Activated gamma-delta T cell treated with Interleukin-2 at 50 U/mL for 16 hours (primary cell): Measurements from ENCODE around the gene CCDC14.
"Not testable (repeated sequence)": the region's sequence is repeated elsewhere in the genome, so short reads cannot be mapped to it uniquely, and the experiment has no call there.

ENCODE experiments used
- DNase-seq: peaks from one replicate; pipeline ENCODE4 v3.0.0-alpha.2; 2020

CCDC14 gene, protein sequence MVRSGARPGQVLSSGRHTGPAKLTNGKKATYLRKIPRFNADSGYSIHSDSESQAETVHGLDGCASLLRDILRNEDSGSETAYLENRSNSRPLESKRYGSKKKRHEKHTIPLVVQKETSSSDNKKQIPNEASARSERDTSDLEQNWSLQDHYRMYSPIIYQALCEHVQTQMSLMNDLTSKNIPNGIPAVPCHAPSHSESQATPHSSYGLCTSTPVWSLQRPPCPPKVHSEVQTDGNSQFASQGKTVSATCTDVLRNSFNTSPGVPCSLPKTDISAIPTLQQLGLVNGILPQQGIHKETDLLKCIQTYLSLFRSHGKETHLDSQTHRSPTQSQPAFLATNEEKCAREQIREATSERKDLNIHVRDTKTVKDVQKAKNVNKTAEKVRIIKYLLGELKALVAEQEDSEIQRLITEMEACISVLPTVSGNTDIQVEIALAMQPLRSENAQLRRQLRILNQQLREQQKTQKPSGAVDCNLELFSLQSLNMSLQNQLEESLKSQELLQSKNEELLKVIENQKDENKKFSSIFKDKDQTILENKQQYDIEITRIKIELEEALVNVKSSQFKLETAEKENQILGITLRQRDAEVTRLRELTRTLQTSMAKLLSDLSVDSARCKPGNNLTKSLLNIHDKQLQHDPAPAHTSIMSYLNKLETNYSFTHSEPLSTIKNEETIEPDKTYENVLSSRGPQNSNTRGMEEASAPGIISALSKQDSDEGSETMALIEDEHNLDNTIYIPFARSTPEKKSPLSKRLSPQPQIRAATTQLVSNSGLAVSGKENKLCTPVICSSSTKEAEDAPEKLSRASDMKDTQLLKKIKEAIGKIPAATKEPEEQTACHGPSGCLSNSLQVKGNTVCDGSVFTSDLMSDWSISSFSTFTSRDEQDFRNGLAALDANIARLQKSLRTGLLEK

DNA sequence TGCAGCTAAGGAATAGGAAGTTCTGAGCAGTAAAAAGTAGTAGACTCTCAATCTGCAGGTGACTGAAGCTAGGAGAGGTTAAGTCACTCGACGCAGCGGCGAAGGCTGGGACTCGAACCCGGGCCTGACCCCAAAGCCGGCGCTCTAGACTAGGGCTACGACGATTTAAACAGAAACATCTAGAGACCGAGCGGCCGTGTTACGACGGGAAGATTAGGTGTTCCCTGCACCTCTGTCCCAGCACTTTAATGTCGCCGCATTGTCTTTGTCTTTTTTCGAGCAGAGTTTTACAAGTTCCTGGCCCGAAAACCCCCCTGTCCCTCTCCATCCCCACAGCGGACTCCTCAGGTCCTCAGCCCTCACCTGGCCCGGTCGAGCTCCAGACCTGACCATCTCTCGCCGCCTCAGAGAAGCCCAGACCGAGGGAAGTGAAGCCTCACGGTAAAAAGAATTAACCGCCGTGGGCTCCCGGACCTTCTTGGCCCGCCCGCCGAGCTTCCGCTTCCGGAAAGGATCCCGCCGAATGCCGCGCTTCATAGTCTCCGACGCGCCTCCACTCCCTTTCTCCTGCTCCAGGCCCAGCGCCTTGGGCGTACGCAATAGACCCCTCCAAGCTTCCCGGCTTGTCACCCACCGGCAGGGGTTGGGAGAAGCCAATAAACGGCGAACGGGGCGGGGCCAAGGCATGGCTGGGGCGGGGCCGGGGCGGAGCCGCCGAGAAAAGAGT, at the start of gene CCDC14:
Gene CCDC14, minus strand, starts transcription at position 449 of the 727 bp plus-strand sequence. Its CDS starts 56 bp downstream, at position 393.
- peak; percentile 62 for DNase-seq

DNA sequence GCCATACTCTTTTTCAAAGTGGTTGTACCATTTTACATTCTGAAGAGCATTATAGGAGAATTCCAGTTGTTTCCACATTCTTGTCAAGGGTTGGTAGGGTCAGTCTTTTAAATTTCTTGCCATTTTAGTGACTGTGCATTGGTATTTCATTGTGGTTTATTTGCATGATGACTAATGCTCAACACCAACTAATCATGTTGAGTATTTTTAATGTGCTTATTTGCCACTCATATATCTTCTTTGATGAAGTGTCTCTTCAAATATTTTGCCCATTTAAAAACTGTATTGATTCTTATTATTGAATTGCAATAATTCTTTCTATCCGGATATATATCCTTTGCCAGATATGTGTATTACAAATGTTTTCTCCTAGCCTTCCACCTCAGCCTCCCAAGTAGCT, 47.3 kb upstream of the CCDC14 start:
- DNase-seq = not testable (repeated sequence)

DNA sequence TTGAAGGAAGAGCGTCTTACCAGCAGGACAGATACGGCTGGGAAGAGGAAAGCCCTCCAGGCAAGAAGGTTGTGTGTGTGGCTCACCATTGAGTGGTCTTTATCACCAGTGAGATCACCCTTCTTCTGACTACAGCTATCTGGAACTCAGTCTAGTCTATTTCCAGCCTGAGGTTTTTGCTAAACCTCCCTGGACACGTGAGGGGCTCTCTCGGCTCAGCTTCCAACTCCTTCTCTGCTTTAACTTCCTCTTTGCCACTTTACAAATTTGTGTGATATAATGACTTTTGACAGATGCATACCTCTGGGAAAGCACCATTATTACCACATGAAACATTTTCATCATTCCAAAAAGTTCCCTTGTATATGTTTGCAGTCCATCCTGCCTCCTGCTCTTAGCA, 46.2 kb upstream of the CCDC14 start:
- DNase-seq = no peak

DNA sequence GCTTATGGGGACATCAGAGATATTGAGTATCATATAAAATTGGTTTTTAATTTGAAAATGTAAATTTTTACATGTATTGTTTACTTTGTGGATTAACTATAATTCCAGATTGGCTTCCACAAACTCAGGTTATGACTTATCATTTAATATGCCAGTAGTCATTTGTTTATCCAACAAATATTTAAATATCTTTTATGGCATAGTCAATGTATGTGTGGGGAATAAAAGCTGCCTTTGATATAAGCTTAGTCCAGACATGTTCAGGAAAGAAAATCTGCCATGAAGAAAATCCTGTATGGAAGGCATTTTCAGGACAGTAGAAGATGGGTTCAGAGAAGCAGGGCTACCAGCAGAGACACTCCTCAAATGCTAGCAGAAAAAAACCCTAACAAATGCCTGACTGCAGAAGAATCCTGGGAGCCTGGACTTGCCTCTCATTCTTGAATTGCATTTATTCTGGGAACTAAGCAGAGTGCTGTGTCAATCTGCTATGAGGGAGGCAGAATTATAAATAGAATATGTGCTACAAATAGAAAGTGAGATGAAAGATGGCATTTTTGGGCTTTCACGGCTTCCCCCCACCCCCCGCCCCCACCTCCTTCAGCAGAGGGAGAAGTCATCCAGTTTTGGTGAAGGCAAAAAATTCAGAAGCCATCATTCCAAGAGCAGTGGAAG, 41.5 kb upstream of the CCDC14 start:
- DNase-seq = not testable (repeated sequence)

DNA sequence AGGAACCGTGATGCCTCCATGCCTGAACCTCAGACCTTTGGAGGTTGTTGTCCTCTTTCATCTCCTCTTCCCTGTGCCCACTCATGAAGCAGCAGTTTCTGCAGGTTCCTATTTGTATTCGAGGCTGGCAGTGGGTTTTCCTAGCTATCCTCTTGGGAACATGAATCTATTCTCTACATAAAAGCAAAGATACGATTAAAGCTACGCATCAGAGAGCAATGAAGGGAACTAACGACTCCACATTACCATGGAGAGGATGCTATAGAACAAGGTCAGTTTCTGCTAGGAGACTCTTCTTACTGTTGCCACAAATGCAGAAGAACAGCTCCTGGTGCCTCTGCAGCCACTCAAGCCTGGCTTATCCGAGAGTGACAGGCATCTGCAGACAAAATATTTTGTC, 40.3 kb upstream of the CCDC14 start:
- DNase-seq = not testable (repeated sequence)

DNA sequence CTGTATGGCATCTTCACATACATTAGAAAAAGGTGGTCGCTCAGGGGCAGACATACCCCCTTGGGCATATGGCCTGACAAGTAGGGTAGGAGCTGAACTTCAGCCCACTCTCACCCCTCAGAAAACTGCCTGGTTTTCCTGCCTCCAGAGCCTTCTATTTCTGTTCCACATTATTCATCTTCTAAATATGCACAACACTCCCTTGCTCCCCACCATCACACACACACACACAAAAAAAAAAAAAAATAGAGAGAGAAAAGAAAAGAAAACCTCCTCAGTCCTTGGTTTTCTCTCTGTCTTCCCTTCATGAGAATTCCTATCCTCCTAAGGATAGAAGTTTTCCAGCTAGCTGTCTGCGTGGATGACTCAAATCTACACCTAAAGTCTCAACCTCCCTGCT, 36.5 kb upstream of the CCDC14 start:
- no peak for DNase-seq

DNA sequence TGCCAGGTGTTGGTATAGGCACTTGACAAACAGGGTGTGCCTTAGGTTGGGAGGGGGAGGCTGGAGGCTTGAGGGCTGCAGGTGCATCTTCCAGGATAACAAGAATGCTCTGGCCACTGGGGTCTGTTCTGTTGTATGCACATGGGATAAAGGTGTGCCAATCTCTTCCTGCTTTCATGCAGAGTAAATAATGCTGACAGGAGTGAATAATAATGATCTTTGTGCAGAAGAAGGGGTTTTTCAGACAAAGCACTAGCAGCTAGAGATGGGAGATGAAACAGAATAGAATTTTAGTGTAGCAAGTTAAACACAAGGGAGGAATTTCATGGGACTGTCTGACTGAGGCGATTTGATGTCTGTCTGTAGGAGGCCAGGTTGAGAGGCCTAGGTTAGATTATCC, 32.8 kb upstream of the CCDC14 start:
- DNase-seq = no peak

DNA sequence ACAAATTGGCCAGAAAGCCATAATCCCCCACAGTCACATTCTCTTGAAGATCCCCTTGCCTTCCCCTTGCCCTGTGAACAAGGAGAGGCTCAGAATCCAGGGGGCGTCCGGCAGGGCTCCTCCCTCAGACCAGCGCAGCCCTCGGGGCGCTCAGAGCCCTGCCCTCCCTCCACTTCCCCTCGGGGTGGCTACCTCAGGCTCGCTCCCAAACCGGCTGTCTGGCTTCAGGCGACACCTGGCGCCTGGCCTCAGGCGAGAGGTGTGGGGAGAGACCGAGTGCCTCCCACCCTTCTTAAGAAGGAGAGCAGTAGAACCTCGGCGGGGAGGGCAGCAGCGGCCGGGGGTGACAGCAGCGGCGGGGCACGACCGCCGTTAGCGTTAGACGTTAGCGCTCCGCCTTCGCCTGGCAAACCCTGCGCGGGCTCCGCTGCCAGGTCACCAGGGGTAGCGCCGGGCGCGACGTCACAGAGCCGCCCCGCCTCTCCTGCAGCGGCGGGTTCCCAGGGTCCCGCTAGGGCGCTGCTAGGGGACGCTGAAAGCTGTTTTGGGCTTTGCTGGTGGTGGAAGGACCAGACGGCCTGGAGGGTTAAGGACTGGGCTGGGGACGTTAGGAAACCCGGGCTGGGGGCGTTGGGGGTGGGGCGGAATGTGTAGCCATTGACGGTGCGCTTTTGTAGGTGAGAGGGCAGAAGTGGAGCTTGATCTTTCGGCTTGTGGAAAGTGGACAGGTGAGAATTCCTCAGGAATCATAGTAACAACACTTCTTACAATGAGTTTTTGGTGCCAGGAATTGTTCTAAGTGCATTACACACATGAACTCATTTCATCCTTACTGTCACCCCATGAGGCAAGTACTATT, 30.9 kb upstream of the CCDC14 start, which contains the start of gene ROPN1:
Gene ROPN1, minus strand, starts transcription at position 395 of the 859 bp plus-strand sequence. CDS start 11,643 bp downstream, outside the sequence.
- not testable (repeated sequence) for DNase-seq

DNA sequence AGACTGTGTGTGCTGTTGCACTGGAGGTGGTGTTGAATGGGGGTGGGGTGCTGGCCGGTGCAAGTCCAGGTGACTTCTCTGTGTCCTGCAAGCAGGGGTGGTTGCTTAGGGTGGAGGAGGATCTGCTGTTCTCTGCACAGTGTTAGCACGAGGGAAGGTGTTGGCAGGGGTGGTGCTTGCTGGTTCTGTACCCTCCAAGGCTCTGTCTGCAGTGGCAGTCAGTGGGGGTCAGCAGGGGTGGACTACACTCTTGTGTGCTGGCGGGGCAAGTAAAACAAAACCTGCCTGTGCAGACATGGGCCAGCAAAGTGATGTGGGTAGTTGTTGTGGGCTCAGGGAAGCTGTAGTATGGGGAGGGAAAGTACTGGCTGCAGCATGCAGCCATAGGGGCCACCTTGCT, 25.4 kb upstream of the CCDC14 start:
- DNase-seq = no peak

DNA sequence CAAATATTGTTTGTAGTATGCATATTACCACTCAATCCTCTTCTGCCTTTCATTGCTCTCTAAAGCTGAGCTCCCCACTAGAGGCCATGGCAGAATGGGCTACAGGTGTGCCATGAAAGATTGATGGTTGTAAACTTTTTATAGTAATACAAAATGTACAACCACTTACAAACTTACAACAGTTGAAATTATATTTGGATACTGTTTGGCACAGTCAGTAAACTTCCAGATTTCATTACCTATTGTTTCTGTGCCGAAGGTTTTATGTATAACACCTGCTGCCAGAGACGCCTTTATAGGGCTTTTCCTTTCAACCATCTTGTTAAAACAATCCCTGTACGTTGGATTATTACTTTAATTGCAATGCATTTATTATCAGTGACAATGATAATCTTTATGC, 23.9 kb upstream of the CCDC14 start:
- no peak for DNase-seq

DNA sequence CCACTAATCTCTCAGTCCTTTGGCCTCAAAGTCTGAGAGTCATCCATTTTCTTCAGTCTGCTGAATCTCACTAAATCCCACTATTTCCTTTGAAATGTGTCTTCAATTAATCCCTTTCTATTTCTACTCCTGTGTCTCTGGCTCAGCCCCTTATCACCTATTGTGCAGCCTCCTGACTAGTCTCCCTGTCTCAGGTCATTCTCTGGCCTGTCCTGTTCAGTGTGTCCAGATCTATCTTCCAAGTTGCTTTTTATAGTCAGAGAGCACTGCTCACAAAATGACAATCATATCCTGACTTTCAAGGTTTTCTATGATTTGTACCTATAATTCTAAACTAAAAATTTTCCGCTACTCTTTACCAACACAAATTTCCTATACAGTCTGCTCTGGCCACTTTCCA, 23.3 kb upstream of the CCDC14 start:
- DNase-seq = no peak

DNA sequence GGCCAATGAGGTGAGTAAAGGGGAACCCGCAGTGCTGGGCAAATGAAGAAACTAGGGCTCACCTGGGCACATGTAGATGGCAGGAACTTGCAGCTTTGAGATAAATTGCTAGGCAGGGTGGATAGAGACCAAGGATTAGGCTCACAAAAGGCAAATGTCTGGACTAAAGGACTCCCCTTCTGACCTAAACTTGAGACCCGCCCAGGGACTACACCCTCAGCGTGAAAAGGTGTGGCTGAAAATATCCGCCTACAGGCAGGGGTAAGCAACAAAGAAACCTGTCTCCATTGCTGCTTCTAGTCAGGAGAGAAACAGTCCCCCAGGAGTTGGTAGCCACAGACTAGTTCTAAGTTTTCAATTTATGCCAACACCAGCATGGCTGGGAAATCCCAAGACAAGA, 20.3 kb upstream of the CCDC14 start:
- not testable (repeated sequence) for DNase-seq

DNA sequence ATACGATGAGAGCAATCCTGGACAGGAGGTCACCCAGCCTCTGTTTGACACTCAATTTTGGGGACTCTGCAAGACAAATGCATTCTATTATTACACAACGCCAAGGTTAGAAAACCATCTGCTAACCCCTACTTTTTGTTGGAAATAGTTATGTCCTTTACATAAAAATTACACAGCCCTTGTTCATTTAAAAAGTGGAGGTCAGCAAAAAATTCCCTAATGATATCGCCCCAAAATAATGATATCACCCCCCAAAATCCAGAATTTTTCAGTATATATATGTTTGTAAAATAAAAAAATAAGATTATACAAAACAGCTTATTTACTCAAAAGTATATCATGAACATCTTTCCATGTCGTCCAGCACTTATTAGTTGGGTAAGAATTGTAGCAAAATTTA, 19.5 kb upstream of the CCDC14 start:
- no peak for DNase-seq

DNA sequence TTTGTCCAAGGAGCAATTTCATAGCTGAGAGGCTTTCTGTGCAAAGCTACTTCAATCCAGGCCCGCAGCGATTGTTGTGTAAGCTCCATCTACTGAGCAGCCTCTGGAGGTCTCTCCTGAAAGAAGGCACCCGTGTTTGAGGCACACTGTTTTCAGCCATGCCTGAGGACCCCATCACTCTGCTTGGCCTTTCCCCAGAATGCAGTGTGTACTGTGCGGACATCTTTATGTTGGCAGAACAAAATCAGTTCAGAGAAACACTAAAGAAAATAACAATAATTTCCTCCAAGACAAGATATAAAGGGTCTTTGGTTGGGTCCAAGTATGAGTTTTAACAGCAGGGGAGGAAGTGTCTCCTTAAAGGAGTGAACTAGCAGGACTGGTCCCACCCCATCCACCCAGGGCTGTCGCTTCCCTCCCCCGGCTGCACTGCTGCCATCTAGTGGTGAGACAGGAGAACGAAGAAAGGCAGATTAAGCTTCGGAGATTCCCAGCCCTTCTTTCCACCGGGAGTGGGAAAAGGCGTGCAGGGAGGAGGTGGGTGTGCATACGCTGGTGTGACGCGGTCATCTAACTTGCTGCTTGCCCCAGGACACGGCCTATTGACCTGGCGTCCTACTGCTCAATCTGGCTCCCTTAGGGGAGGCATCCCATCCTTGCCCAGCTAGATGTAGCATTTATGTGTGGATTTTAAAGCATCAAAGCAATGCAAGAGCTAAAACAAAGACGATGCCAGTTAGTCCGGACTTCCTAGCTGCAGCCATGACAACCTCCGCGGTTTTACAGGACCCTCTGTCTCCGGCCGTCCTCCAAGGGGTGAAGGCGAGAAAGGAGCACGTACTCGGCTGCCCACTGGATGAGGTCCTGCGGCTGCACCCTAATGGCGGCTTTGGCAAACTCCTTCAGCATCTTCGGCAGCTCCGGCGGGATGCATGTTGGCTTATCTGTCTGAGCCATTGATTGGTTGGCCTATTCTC, 18.8 kb upstream of the CCDC14 start:
- DNase-seq = peak; percentile 16

DNA sequence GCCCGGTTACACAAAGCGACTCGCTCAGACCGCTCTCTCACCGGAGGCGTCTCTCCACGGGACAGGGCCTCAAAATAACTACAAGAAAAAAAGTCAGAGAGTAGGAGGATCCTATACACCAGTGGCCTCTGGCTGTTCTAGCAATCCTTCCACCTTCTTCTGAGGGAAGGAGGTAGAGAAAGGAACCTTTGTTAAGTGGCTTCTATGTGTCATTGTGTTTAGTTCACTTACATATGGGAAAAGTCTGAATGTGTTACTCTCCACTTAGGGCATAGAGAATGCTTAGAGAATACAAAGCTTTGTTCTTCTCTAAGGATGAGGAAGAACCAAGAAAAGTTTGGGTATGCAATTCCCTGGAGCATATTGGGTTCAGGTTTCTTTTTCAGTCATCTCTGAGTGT, 15.9 kb upstream of the CCDC14 start:
- not testable (repeated sequence) for DNase-seq

DNA sequence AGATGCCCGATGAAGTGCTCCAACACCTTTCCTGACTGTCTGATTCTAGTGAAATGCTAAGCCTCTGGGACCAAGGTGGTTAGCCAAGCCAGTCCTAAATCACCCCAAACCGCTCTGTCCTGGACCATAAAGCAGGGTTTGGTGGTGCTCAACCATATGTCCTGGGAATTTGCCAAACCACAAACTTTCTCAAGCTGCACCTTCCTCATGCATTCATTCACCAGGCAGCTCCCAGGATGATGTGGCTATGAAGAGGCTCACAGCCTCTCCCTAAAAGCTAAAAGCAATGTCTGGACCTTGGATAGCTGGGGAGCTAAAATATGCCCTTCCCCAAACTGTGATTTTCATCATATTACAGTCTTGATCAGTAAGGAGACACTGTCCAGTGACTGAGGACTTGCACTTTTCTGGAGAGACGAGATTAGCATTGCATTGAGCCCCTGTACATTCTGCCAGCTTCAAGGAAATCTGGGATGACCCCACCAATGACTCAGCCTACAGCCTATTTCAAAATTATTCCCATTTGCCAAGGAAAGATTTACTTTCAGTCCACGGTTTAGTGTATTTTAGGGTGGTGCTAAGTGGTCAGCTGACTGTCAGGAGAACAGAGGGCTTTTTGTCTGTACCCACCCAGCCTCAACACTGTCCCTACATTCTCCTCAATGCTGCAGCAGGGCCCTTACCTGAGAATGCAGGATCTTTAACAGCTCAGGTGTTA, 15.3 kb upstream of the CCDC14 start:
- DNase-seq = not testable (repeated sequence)

DNA sequence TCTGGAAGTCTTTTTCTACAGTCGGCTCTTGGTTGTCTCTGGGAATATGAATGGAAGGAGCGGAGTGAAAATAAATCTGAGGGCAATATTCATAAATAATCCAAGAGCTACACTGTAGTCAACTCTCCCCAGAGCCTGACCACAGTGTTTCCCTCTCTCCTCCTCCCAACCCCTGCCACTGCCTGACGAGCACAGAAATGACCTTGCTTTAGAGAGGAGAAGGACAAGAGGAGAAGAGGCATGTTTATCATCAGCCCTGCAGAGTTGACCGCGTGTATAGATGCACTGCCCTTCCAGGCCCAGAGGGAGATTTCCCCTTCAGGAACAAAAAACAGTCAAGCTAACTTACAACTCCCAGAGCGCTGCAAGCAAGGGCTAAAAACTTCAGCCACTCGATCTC, 14.0 kb upstream of the CCDC14 start:
- not testable (repeated sequence) for DNase-seq

DNA sequence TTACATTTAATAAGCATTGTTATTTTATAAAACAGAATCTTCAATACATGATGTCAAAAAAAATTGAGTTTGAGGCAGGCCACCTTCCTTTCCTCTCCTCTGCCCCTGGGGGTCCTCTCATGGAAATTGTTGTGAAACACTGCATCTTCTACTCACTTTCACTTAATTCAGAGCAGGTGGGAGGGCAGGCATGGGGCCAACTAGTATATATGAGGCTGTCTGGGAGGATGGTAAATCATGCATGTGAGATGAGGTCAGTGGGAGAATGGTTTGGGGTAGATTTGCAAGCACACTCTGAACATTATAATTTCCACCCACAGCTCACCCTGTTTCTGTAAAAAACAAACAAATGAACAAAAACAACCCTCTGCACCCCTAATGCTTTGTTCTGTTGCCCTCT, 10.4 kb upstream of the CCDC14 start:
- DNase-seq = no peak

DNA sequence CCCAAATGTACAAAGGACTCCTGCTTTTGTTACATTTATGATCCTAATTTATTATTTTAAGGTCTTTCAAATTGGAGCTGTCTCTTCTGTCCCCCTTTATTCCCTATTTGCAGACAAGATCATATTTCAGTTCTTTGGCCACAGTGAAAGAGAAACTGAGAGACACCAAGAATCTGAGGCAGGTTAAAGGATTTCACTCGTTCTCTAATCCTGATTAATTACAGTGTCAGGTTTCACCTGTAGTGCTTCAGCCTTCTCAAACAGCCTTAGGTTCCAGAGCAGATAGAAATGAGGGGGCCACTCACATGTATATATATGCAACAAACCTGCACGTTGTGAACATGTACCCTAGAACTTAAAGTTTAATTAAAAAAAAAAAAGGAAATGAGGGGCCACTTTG, 6.2 kb upstream of the CCDC14 start:
- DNase-seq = not testable (repeated sequence)
